SHP77 (cell line): ENCODE results near the gene MSTO1.
"Not testable (repeated sequence)": the region's sequence is repeated elsewhere in the genome, so short reads cannot be mapped to it uniquely, and the experiment has no call there.

Source experiments
- DNase-seq, 2 experiments: peaks; one replicate each; lab custom pipeline; 2025; lab: John Stamatoyannopoulos, UW

MSTO1 gene

GRCh38 chr1:155609515-155610256, at the start of gene MSTO1:
Gene MSTO1, plus strand, starts transcription at chr1:155610218. Its CDS starts 31 bp downstream, at chr1:155610249.
- DNase-seq, result peak; percentile 100

DNA sequence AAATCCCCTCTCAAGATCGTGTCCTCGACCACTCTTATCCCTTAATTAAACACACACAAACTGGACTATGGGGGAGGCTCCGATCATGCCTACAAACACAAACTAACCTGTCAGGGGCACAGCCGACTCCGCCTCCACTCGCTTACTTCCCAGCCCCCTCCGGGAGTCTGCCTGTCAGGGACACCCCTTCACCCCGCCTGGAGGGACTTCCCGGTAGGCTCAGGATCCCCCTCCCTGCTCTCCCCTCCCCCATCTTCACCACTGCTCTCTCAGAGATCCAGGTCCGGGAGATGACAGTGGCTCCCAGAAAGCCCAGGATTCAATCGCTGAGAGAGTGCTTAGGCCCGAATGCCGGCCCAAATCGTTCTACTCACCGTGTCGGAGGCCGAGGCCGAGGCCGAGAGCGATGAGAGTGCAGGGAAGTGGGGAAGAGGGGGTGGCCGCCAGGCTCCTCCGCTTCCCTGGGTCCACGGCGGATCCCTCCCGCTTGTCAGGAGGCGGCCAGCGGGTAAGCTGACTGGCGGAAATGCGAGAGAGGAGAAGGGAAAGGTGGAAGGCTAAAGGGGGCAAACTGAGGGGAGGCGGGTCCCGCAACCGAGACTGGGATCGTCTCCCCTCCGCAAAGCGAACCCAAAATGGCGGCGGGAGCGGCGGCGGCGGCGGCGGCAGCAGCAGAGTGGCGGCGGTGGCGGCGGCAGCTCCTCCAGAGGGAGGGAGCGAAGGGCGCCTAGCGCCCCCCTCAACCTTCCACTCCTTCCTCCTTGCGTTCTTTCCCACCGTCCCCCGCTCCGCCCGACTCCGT, 48.0 kb upstream of the MSTO1 start:
- peak in 1 of 2 experiments; percentile 72 for DNase-seq

DNA sequence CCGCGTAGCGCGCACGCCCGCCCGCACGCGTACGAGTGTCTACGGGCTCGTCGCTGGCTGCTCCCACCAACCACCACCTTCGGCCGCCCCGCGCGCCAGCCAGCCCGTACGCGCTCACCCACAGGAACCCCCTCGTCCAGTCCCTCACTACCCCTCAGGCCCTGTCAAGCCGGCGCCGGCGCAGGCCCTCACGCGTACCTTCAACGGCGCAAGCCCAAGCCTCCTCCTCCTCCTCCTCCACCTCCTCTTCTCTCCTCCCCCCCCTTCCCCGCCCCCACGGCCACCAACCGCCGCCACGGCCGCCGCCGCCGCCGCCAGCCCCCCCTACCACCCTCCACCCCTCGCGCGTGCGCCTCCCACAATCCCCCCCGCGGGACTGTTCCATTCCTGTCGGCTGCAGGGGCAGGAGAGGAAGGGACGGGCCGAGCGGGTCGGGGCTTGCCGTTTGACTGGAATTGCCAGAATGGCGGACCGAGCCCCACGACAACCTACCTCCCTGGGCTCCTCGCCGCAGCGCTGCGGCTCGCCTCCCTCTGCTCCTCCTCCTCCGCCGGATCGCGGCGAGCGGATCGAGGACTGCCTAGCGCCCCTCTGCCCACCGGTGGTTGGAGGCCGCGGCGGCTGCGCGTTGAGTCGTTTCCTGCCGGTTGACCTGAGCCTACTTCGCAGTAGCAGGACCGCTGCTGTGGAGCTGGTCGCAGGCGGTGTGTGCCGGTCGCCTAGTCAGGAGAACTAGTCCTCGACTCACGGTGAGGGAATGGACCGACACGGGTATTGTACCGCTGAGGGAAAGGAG, 47.2 kb upstream of the MSTO1 start, which contains the start of gene ASH1L:
ASH1L (minus strand) TSS at position 223 of the 796 bp plus-strand sequence. CDS start 41,284 bp downstream, outside the sequence.
- peak; percentile 96 to 97 for DNase-seq

- DNase-seq, result peak in 1 of 2 experiments; percentile 45
Measured at GRCh38 chr1:155563377-155564022, 46.5 kb upstream of the MSTO1 start.

GRCh38 chr1:155569988-155570592, 39.9 kb upstream of the MSTO1 start:
- no peak for DNase-seq

GRCh38 chr1:155570593-155570990, 39.4 kb upstream of the MSTO1 start:
- DNase-seq, result no peak

DNA sequence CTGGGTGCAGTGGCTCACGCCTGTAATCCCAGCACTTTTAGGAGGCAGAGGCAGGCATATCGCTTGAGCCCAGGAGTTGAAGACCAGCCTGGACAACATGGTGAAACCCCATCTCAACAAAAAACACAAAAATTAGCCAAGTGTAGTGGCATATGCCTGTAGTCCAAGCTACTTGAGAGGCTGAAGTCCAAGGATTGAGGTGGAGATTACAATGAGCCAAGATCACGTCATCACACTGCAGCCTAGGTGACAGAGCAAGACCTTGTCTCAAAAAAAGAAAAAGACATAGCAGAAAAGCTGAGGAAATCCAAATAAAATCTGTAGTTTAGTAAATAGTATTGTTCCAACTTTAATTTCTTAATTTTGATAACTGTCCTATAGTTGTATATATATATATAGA, 35.9 kb upstream of the MSTO1 start:
- DNase-seq, result no peak

DNA sequence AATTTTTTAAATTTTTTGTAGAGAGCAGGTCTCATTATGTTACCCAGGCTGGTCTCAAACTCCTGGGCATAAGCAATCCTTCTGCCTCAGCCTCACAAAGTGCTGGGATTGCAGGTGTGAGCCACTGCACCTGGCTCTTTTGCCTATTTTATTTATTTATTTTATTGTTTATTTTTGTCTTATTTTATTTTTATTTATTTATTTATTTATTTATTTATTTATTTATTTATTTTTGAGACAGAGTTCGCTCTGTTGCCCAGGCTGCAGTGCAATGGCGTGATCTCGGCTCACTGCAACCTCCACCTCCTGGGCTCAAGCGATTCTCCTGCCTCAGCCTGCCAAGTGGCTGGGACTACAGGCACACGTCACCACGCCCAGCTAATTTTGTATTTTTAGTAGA, 34.4 kb upstream of the MSTO1 start:
- DNase-seq, result not testable (repeated sequence)

DNA sequence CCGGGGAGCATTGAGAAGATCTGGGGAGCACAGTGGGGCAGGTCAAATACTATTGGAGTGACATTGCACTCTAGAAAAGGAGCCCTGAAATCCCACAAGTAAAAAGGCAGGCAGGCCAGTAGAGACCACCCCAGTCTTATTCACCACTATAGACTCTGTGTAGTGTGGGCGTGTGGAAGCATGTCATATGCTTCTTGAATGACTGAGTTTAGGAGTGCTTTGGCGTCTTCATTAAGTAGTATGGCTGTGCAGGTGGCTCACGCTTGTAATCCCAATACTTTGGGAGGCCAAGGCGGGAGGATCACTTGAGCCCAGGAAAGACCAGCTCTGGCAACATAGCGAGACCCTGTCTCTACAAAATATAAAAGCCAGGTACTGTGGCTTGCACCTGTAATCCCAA, 26.2 kb upstream of the MSTO1 start:
- DNase-seq, result not testable (repeated sequence)

GRCh38 chr1:155589282-155589681, 20.7 kb upstream of the MSTO1 start:
- DNase-seq, result not testable (repeated sequence)

DNA sequence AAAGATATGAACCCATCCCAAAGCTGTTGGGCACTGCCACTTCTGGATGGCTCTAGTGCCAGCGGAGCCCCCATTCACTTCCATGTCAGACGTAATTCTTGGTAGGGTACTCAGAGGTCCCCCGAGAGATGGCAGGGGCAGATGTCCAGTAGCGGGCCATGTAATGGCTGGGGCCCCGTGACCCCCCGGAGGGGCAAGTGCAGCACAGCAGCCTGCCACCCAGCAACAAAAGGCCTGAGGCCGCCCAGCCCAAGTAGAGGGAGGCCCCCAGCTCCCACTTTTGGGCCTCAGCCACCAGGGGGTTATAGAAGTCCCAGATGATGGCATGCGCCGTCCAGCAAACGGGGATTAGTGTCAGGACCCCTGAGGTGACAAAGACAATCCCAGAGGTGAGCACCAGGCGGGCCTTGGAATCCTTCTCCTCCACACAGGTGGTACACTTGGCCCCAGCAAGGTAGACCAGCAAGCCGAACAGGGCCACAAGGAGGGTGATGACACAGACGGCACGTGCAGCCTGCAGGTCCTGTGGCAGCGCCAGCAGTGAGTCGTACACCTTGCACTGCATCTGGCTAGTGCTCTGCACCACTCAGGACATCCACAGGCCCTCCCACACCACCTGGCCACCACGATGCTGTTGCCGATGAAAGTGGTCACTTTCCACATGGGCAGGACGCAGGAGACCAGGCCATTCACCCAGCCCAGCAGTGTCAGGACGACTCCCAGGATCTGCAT, 19.3 kb upstream of the MSTO1 start:
- not testable (repeated sequence) for DNase-seq

DNA sequence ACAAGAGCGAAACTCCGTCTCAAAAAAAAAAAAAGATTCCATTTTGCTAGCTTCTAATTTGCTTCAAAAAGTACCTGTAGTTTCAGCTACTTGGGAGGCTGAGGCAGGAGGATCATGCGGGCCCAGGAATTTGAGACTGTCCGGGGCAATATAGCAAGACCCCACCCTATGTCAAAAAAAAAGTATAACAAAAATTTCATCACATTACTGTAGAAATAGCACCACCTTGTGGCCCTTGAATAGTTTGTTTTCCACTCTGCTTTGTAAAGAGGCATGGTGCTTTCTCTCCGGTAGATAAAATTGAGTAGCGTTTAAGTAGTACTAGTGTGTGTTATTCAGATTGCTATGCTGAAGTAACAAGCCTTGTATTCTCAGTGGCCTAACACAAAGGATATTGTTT, 18.2 kb upstream of the MSTO1 start:
- peak; percentile 75 to 84 for DNase-seq

- not testable (repeated sequence) for DNase-seq
Measured at GRCh38 chr1:155595877-155596474, 14.0 kb upstream of the MSTO1 start.

- no peak for DNase-seq
Measured at GRCh38 chr1:155596864-155597263, 13.2 kb upstream of the MSTO1 start.

DNA sequence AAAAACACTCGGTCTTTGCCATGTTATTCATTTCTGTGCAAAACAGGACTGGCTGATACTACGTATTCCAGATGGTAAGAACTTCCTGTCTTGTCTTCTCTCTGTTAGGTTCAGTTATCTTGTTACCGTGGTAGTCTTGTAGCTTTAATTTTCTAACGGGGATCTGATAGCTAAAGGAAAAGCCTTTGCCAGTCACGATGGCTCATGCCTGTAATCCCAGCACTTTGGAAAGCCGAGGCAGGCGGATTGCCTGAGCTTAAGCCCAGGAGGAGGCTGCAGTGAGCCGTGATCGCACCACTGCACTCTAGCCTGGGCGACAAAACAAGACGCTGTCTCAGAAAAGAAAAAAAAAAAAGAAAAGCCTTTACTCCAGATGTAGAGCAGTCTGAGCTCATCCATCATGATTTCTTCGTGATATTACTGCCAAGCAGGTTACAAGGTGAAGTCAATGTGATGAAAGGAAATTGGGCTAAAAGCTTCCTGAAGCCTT, 11.1 kb upstream of the MSTO1 start:
- peak in 1 of 2 experiments; percentile 39 for DNase-seq

GRCh38 chr1:155599828-155600572, 10.0 kb upstream of the MSTO1 start:
- not testable (repeated sequence) for DNase-seq

DNA sequence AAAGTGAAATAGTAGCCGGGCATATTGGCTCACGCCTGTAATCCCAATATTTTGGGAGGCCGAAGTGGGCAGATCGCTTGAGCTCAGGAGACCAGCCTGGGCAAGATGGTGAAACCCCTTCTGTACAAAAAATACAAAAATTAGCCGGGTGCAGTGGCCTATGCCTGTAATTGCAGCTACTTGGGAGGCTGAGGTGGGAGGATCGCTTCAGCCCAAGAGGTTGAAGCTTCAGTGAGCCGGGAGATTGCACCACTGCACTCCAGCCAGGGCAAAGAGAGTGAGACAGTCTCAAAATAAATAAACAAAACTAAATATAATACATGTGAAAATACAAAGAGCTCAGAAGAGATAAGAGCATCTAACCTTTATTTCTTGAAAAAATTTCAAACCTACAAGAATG, 2.3 kb upstream of the MSTO1 start:
- DNase-seq, result no peak

DNA sequence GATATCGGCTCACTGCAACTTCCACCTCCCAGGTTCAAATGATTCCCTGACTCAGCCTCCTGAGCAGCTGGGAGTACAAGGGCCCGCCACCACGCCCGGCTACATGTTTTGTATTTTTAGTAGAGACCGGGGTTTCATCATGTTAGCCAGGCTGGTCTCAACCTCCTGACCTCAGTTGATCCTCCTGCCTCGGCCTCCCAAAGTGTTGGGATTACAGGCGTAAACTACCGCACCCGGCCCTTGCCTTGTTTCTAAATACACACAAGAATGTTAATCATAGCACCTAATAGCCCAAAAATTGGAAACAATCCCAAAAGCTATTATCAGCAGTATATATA, 1.2 kb upstream of the MSTO1 start:
- no peak for DNase-seq

- not testable (repeated sequence) for DNase-seq
Measured at GRCh38 chr1:155610257-155610647, 234 bp downstream of the MSTO1 start.
